HepG2 (cell line): Measurements from ENCODE around the gene NCBP3. TPM values are rescaled to one million over a fixed set of nuclear protein-coding genes. Genes with fewer than 3 reads are reported as not detected.

ENCODE experiments used
- ATAC-seq: fragments of 200-7000 bp; cut with Tn5 transposase; 3 replicates; pipeline ENCODE4 v1.9.1; 2020; ENCODE audit warnings: mild to moderate bottlenecking, moderate library complexity
- BruUV-seq: library from RNA; stranded (reverse); fragments of 400-500 nt; replicated peaks from 2 replicates; lab custom pipeline; 2021; lab: Mats Ljungman, UMichigan
- CTCF ChIA-PET: fragments of 300-600 bp; formaldehyde crosslinking; extraction: SDS; loops from one replicate; lab custom pipeline; 2021; ENCODE audit warnings: low total read pairs, inconsistent platforms, low intra/inter-chr PET ratio; lab: Yijun Ruan, JAX
- POLR2A ChIA-PET: fragments of 350-600 bp; sonication (Branson Sonifier 250); formaldehyde crosslinking; loops from one replicate; lab custom pipeline; 2020; ENCODE audit warnings: antibody characterized with exemption, inconsistent platforms; lab: Yijun Ruan, JAX
- DNase-seq: peaks from one replicate; pipeline ENCODE4 v3.0.0-alpha.2; 2015; ENCODE audit warnings: low spot score
- FAIRE-seq: peaks from 3 replicates; lab custom pipeline; 2011; peaks lifted over from hg19 to GRCh38; lab: Jason Lieb, UNC
- H2AFZ ChIP-seq: one replicate; pipeline ENCODE4 v1.6.1; 2011; ENCODE audit warnings: low read length, inconsistent platforms
- H3K27ac ChIP-seq: fragments of 300-600 bp; 3 replicates; pipeline ENCODE4 v1.8.0; 2011; ENCODE audit warnings: mixed run types, mild to moderate bottlenecking, mixed read lengths, low read length, inconsistent platforms; ENCODE audit not compliant: insufficient read depth; ENCODE audit errors: extremely low read length
- H3K27me3 ChIP-seq, 2 experiments: fragments of 200-600 bp in 1 of 2; 2 replicates in 1 of 2; 3 replicates in 1 of 2; pipeline versions ENCODE4 v1.6.0 to v1.8.0; 2011; ENCODE audit warnings: low read length in 2 of 2, mild to moderate bottlenecking in 2 of 2, moderate library complexity in 2 of 2, inconsistent platforms in 1 of 2; ENCODE audit not compliant: insufficient read depth in 2 of 2, control insufficient read depth in 1 of 2
- H3K36me3 ChIP-seq, 2 experiments: fragments of 200-600 bp in 1 of 2; replicated peaks in 1 of 2; 2 replicates in 1 of 2; 3 replicates in 1 of 2; pipeline versions ENCODE4 v1.5.1 to v1.8.0; 2011; ENCODE audit warnings: low read length in 2 of 2, inconsistent platforms in 1 of 2; ENCODE audit not compliant: insufficient read depth in 2 of 2, control insufficient read depth in 1 of 2
- H3K4me1 ChIP-seq: 2 replicates; pipeline ENCODE4 v1.5.1; 2012; ENCODE audit warnings: low read length, inconsistent platforms; ENCODE audit not compliant: insufficient read depth
- H3K4me2 ChIP-seq: 2 replicates; pipeline ENCODE4 v1.6.0; 2011; ENCODE audit warnings: low read depth, low read length, inconsistent platforms
- H3K4me3 ChIP-seq, 3 experiments: fragments of 200-600 bp in 1 of 3; sonication (generic), shearing (Covaris generic) in 1 of 3; replicated peaks in 1 of 3; 2 replicates each; pipeline ENCODE4 v1.5.1; 2011 to 2016; ENCODE audit warnings: low read length in 3 of 3, inconsistent platforms in 2 of 3, low read depth in 2 of 3, mild to moderate bottlenecking in 2 of 3, control low read depth in 1 of 3, mixed read lengths in 1 of 3; ENCODE audit not compliant: insufficient read depth in 1 of 3
- H3K79me2 ChIP-seq: one replicate; pipeline ENCODE4 v1.6.1; 2011; ENCODE audit warnings: low read length, inconsistent platforms; ENCODE audit not compliant: insufficient read depth
- H3K9ac ChIP-seq: 2 replicates; pipeline ENCODE4 v1.6.0; 2011; ENCODE audit warnings: mild to moderate bottlenecking, low read depth, low read length, inconsistent platforms; ENCODE audit not compliant: insufficient read depth
- H3K9me3 ChIP-seq: 2 replicates; pipeline ENCODE4 v1.5.1; 2012; ENCODE audit warnings: mild to moderate bottlenecking, low read length
- H4K20me1 ChIP-seq: 2 replicates; pipeline ENCODE4 v1.6.0; 2011; ENCODE audit warnings: inconsistent platforms, mild to moderate bottlenecking, low read length, moderate library complexity; ENCODE audit not compliant: insufficient read depth
- BRCA1 ChIP-seq: sonication (generic); formaldehyde crosslinking; IDR thresholded peaks from 2 replicates; pipeline ENCODE4 v1.4.0; 2020; ENCODE audit warnings: missing genetic modification reagents
- CBX2 ChIP-seq, 2 experiments: fragments of 200-600 bp in 1 of 2; sonication (generic); formaldehyde crosslinking in 1 of 2; IDR thresholded peaks; 2 replicates each; pipeline versions ENCODE4 v1.7.0 to v1.8.1; 2018 to 2022; ENCODE audit warnings: low read depth in 2 of 2, low read length in 1 of 2, mild to moderate bottlenecking in 1 of 2, missing genetic modification reagents in 1 of 2
- HNRNPUL1 ChIP-seq: fragments of 200-400 bp; formaldehyde crosslinking; IDR thresholded peaks from 2 replicates; pipeline ENCODE4 v1.6.1; 2017; ENCODE audit warnings: low read depth, mild to moderate bottlenecking, low read length, moderate library complexity
- HOXD1 ChIP-seq: sonication (generic); formaldehyde crosslinking; IDR thresholded peaks from 2 replicates; pipeline ENCODE4 v1.5.0; 2020; ENCODE audit warnings: missing genetic modification reagents
- PAWR ChIP-seq: sonication (generic); formaldehyde crosslinking; IDR thresholded peaks from 2 replicates; pipeline ENCODE4 v1.4.0; 2020; ENCODE audit warnings: missing genetic modification reagents, mild to moderate bottlenecking, borderline replicate concordance
- RNF2 ChIP-seq: fragments of 450-650 bp; conservative IDR thresholded peaks from 2 replicates; pipeline ENCODE4 v1.6.1; 2016; ENCODE audit warnings: low read depth
- SIX1 ChIP-seq: sonication (generic); formaldehyde crosslinking; IDR thresholded peaks from 2 replicates; pipeline ENCODE4 v1.4.0; 2020; ENCODE audit warnings: missing genetic modification reagents, borderline replicate concordance
- SMAD1 ChIP-seq: sonication (generic); formaldehyde crosslinking; IDR thresholded peaks from 2 replicates; pipeline ENCODE4 v1.4.0; 2020; ENCODE audit warnings: missing genetic modification reagents, low read depth, mild to moderate bottlenecking, borderline replicate concordance
- TEAD3 ChIP-seq: optimal IDR thresholded peaks from 2 replicates; pipeline ENCODE3; 2016; ENCODE audit warnings: borderline replicate concordance
- TFAP4 ChIP-seq: sonication (generic); IDR thresholded peaks from 2 replicates; pipeline ENCODE4 v1.6.1; 2016; ENCODE audit warnings: low read depth, borderline replicate concordance
- THAP11 ChIP-seq: IDR thresholded peaks from 2 replicates; pipeline ENCODE4 v1.6.1; 2016; ENCODE audit warnings: missing biosample characterization, missing genetic modification reagents
- U2AF1 ChIP-seq: fragments of 200-400 bp; formaldehyde crosslinking; optimal IDR thresholded peaks from 2 replicates; pipeline ENCODE3; 2017; ENCODE audit warnings: mild to moderate bottlenecking, low read depth, low read length
- ZMAT3 ChIP-seq: sonication (generic); formaldehyde crosslinking; conservative IDR thresholded peaks from 2 replicates; pipeline ENCODE4 v1.7.0; 2021; ENCODE audit warnings: missing genetic modification reagents
- ZNF326 ChIP-seq: sonication (generic); formaldehyde crosslinking; IDR thresholded peaks from 2 replicates; pipeline ENCODE4 v1.4.0; 2020; ENCODE audit warnings: missing genetic modification reagents, borderline replicate concordance
- ZNF687 ChIP-seq: sonication (generic); formaldehyde crosslinking; IDR thresholded peaks from 2 replicates; pipeline ENCODE4 v1.5.1; 2020; ENCODE audit warnings: mild to moderate bottlenecking, missing genetic modification reagents, moderate library complexity
- ZNF713 ChIP-seq: sonication (generic); formaldehyde crosslinking; IDR thresholded peaks from 2 replicates; pipeline ENCODE4 v1.4.0; 2020; ENCODE audit warnings: mild to moderate bottlenecking, missing genetic modification reagents
- ZNF772 ChIP-seq: sonication (generic); formaldehyde crosslinking; IDR thresholded peaks from 2 replicates; pipeline ENCODE4 v1.5.0; 2020; ENCODE audit warnings: mild to moderate bottlenecking, missing genetic modification reagents
- whole genome bisulfite sequencing: methylation state at CpG from one replicate; pipeline ENCODE4 v1.1.6; 2017; ENCODE audit warnings: low lambda C conversion rate; 5-methylcytosine and 5-hydroxymethylcytosine counted together
- in situ Hi-C: cut with HindIII; loops from 2 replicates; pipeline ENCODE4 v1.10.0; 2017; ENCODE audit warnings: low pct_unique_long_range_greater_than_20kb; ENCODE audit not compliant: extremely low pct_ligation_motif_present
- intact Hi-C: fragments of 100-400 bp; cut with micrococcal nuclease; formaldehyde crosslinking; loops from one replicate; pipeline ENCODE4 v1.10.0; 2022; ENCODE audit not compliant: unreplicated experiment
- polyA plus RNA-seq, 8 experiments: library from polyadenylated mRNA; depleted of rRNA in 3 of 8; stranded (reverse) in 7 of 8; unstranded in 1 of 8; fragments of >200 nt; fragmentation: Illumina TruSeq in 4 of 8; extraction: Trizol in 4 of 8; gene quantifications; 2 replicates each; pipeline versions ENCODE4 v1.2.1 to v1.2.3, GENCODE V29; 2011 to 2016; ENCODE audit warnings: low read depth in 4 of 8, missing spikeins in 1 of 8, mixed read lengths in 1 of 8; ENCODE audit not compliant: insufficient read depth in 1 of 8
- total RNA-seq, 5 experiments: library from RNA; depleted of rRNA; stranded (reverse); fragments of >200 nt; fragmentation: Illumina TruSeq; extraction: Trizol; gene quantifications; 2 replicates each; pipeline ENCODE4 v1.2.3, GENCODE V29; 2016; ENCODE audit warnings: low read depth in 1 of 5
- TF ChIP-seq, protein P1 (sequence below): IDR thresholded peaks from 2 replicates; pipeline ENCODE4 v1.6.1; 2016; ENCODE audit warnings: low read depth, control low read depth

NCBP3 gene
- total and polyA plus RNA-seq, 2 of the 13 experiments (the other 11 are each of a cell fraction or from before 2014, with no cell fraction given), result 19.5 to 24.8 TPM

- no peak overlapping the region for H3K4me3 ChIP-seq
- in situ Hi-C loops (loop anchor here (5.0 kb wide), 1 partner anchor 45 kb away; no protein-coding TSS in a partner anchor), intact Hi-C loops (no loop called here)
- H3K4me2 ChIP-seq, result no peak overlapping the region
- ATAC-seq (peak; percentile 68), FAIRE-seq (no peak), DNase-seq (no peak)
- CTCF ChIA-PET, result no interaction called here
- no peak overlapping the region for H3K9ac ChIP-seq
- no TSS peak for BruUV-seq
- peaks cover 15% of the 10 kb centered on the region for H3K4me1 ChIP-seq
- H4K20me1 ChIP-seq, result no peaks in the 10 kb centered on the region
- peaks cover 0 to 2% of the 10 kb centered on the region in 2 experiments; a peak in 1 of 5 replicates for H3K36me3 ChIP-seq
- H3K27ac ChIP-seq, result no peak overlapping the region
- H2AFZ ChIP-seq, result no peak overlapping the region
- POLR2A ChIA-PET, result no interaction called here
- TF ChIP-seq SIX1 (CRISPR knock-in tag), result no peak
- peak; percentile 12; the same call in 1 of the 2 replicates for TF ChIP-seq TFAP4
- TF ChIP-seq HOXD1, result no peak
- TF ChIP-seq THAP11 (CRISPR knock-in tag), result no peak
- TF ChIP-seq ZNF713 (CRISPR knock-in tag), result no peak
- TF ChIP-seq, protein P1, sequence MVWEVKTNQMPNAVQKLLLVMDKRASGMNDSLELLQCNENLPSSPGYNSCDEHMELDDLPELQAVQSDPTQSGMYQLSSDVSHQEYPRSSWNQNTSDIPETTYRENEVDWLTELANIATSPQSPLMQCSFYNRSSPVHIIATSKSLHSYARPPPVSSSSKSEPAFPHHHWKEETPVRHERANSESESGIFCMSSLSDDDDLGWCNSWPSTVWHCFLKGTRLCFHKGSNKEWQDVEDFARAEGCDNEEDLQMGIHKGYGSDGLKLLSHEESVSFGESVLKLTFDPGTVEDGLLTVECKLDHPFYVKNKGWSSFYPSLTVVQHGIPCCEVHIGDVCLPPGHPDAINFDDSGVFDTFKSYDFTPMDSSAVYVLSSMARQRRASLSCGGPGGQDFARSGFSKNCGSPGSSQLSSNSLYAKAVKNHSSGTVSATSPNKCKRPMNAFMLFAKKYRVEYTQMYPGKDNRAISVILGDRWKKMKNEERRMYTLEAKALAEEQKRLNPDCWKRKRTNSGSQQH (CRISPR knock-in tag), result no peak
- no peak for TF ChIP-seq PAWR (CRISPR knock-in tag)
- TF ChIP-seq ZNF326 (CRISPR knock-in tag), result no peak
- TF ChIP-seq ZMAT3, result no peak
- TF ChIP-seq ZNF772 (CRISPR knock-in tag), result no peak
- TF ChIP-seq RNF2, result no peak
- no peak for TF ChIP-seq CBX2 (IDR thresholded peaks at IDR 0.05; ENCODE audit: low read depth, low read length)
- no peak for TF ChIP-seq CBX2 (CRISPR knock-in tag; IDR thresholded peaks at IDR 0.05; ENCODE audit: low read depth)
- no peak for TF ChIP-seq HNRNPUL1
- no peak for TF ChIP-seq SMAD1 (CRISPR knock-in tag)
- no peak for TF ChIP-seq TEAD3 (CRISPR knock-in tag)
- no peak for TF ChIP-seq BRCA1 (CRISPR knock-in tag)
- TF ChIP-seq ZNF687 (CRISPR knock-in tag), result peak; percentile 19; the same call in 1 of the 2 replicates
- no peak for TF ChIP-seq U2AF1
- no peaks in the 10 kb centered on the region for H3K9me3 ChIP-seq
- no peaks in the 10 kb centered on the region for H3K79me2 ChIP-seq
- no peaks in the 10 kb centered on the region for H3K27me3 ChIP-seq
- 53% methylated on average over 9 of the region's 11 CpGs for WGBS
These were observed 21.6 kb upstream of the NCBP3 start for GRCh38 chr17:3867606-3868005.
